Parathyroid adenoma (tissue), 2 donors: ENCODE data around the gene IL17RE.

Experiments
- H2AFZ ChIP-seq: fragments of 300-600 bp; sonication (generic); one replicate; pipeline ENCODE4 v1.7.0; 2017; ENCODE audit warnings: antibody characterized with exemption, mild to moderate bottlenecking
- H3K27ac ChIP-seq: fragments of 300-600 bp; sonication (generic); one replicate; pipeline ENCODE4 v1.7.0; 2017
- H3K27me3 ChIP-seq: fragments of 300-600 bp; sonication (generic); one replicate; pipeline ENCODE4 v1.7.0; 2017; ENCODE audit warnings: low read length; ENCODE audit not compliant: control insufficient read depth, insufficient read depth
- H3K36me3 ChIP-seq: fragments of 300-600 bp; sonication (generic); one replicate; pipeline ENCODE4 v1.7.0; 2017; ENCODE audit warnings: low read length; ENCODE audit not compliant: control insufficient read depth, insufficient read depth
- H3K4me1 ChIP-seq: fragments of 300-600 bp; sonication (generic); one replicate; pipeline ENCODE4 v1.7.0; 2017; ENCODE audit warnings: control low read depth
- H3K4me2 ChIP-seq: fragments of 300-600 bp; sonication (generic); one replicate; pipeline ENCODE4 v1.7.0; 2017; ENCODE audit warnings: low read length
- H3K4me3 ChIP-seq: fragments of 300-600 bp; sonication (generic); one replicate; pipeline ENCODE4 v1.7.0; 2017; ENCODE audit warnings: low read depth, low read length
- H3K79me2 ChIP-seq: fragments of 300-600 bp; sonication (generic); one replicate; pipeline ENCODE4 v1.7.0; 2017; ENCODE audit warnings: control low read depth
- H3K9ac ChIP-seq: fragments of 300-600 bp; sonication (generic); one replicate; pipeline ENCODE4 v1.7.0; 2017; ENCODE audit warnings: mild to moderate bottlenecking
- H3K9me3 ChIP-seq: fragments of 300-600 bp; sonication (generic); one replicate; pipeline ENCODE4 v1.7.0; 2017; ENCODE audit warnings: low read length; ENCODE audit not compliant: control insufficient read depth
- TF ChIP-seq, protein P1 (sequence below): fragments of 300-600 bp; sonication (generic); IDR thresholded peaks from one replicate; pipeline ENCODE4 v1.7.0; 2017; ENCODE audit warnings: antibody characterized with exemption, mild to moderate bottlenecking
- donor health status: primary hyperparathyroidism.

Gene IL17RE

GRCh38 chr3:9949626-9950025, 47.0 kb downstream of the IL17RE start:
- no peaks in the 10 kb centered on the region for H3K79me2 ChIP-seq
- no peaks in the 10 kb centered on the region for H3K27me3 ChIP-seq
- no peak overlapping the region for H3K9ac ChIP-seq
- TF ChIP-seq, protein P1, sequence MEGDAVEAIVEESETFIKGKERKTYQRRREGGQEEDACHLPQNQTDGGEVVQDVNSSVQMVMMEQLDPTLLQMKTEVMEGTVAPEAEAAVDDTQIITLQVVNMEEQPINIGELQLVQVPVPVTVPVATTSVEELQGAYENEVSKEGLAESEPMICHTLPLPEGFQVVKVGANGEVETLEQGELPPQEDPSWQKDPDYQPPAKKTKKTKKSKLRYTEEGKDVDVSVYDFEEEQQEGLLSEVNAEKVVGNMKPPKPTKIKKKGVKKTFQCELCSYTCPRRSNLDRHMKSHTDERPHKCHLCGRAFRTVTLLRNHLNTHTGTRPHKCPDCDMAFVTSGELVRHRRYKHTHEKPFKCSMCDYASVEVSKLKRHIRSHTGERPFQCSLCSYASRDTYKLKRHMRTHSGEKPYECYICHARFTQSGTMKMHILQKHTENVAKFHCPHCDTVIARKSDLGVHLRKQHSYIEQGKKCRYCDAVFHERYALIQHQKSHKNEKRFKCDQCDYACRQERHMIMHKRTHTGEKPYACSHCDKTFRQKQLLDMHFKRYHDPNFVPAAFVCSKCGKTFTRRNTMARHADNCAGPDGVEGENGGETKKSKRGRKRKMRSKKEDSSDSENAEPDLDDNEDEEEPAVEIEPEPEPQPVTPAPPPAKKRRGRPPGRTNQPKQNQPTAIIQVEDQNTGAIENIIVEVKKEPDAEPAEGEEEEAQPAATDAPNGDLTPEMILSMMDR = no peak
- peaks cover 9% of the 10 kb centered on the region for H3K4me1 ChIP-seq
- H2AFZ ChIP-seq = no peak overlapping the region
- H3K9me3 ChIP-seq = no peaks in the 10 kb centered on the region
- no peak overlapping the region for H3K4me3 ChIP-seq
- no peak overlapping the region for H3K4me2 ChIP-seq
- H3K36me3 ChIP-seq = no peaks in the 10 kb centered on the region
- H3K27ac ChIP-seq = no peak overlapping the region

- Histone ChIP-seq H3K4me1 (peaks cover 17% of the 10 kb centered on the region), H3K4me2 (peak overlapping the region; percentile 64), H3K27ac (no peak overlapping the region), H3K27me3 (no peaks in the 10 kb centered on the region), H2AFZ (peak overlapping the region; percentile 82), H3K36me3 (no peaks in the 10 kb centered on the region), H3K79me2 (no peaks in the 10 kb centered on the region), H3K4me3 (peak overlapping the region; percentile 59), H3K9ac (no peak overlapping the region), H3K9me3 (no peaks in the 10 kb centered on the region)
- TF ChIP-seq, protein P1 = no peak
These were observed 48.5 kb downstream of the IL17RE start for GRCh38 chr3:9951126-9951525.

- H3K27me3 ChIP-seq = no peaks in the 10 kb centered on the region
- H2AFZ ChIP-seq = peak overlapping the region; percentile 82
- H3K4me1 ChIP-seq = peaks cover 17% of the 10 kb centered on the region
- peak overlapping the region; percentile 64 for H3K4me2 ChIP-seq
- H3K79me2 ChIP-seq = no peaks in the 10 kb centered on the region
- TF ChIP-seq, protein P1 = no peak
- H3K4me3 ChIP-seq = peak overlapping the region; percentile 59
- no peak overlapping the region for H3K9ac ChIP-seq
- no peaks in the 10 kb centered on the region for H3K9me3 ChIP-seq
- H3K36me3 ChIP-seq = no peaks in the 10 kb centered on the region
- no peak overlapping the region for H3K27ac ChIP-seq
These were observed 48.9 kb downstream of the IL17RE start for GRCh38 chr3:9951598-9951961.

DNA sequence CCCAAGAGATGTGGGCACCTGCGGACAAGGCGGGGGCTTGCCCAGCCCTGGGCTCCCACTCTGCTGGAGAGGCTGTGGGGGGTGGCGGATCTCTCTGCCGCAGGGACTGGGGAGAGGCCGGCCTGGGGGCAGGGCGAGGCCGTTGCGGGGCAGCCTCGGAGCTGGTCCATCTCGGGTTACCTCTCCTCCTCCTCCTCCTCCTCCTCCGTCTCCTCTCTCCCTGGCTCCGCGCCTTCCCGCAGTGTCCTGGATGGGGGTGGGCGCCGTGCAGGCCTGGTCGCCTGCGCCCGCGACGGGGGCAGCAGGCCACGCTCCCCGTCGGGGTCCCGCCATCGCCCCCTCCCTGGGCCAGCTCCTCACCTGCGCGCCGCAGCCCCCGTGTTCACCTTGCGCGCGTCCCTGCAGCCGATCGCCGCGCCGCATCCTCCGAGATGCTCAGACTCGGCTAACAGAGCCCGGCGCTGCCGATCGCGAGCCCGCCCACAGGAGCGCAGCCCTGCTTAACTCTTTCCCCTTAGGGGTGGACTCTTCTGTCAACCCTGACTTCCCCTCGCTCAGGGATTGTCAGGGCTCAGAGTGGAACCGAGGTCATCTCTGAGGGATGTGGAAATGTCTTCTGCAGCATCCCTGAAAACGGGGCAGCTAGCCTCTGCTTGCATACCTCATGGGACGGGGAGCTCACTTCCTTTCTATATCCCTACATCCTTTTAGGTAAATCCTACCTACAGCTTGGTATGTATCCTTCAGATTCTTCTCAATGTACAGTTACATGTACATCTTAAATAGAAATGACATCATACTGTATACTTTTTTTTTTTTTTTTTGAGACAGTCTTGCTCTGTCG, 49.5 kb downstream of the IL17RE start, which contains the start of gene PRRT3:
TSS of gene PRRT3 (minus strand) at position 447 of the 844 bp plus-strand sequence. CDS start 2,293 bp downstream, outside the sequence.
- peak within 1 kb of the TSS; percentile 82 for H2AFZ ChIP-seq
- H3K27ac ChIP-seq = no peak within 1 kb of the TSS
- no peaks in the 10 kb centered on the region for H3K79me2 ChIP-seq
- no peaks in the 10 kb centered on the region for H3K27me3 ChIP-seq
- H3K9me3 ChIP-seq = no peaks in the 10 kb centered on the region
- peaks cover 17% of the 10 kb centered on the region for H3K4me1 ChIP-seq
- no peaks in the 10 kb centered on the region for H3K36me3 ChIP-seq
- H3K4me3 ChIP-seq = peak within 1 kb of the TSS; percentile 59
- TF ChIP-seq, protein P1 = no peak
- H3K4me2 ChIP-seq = peak within 1 kb of the TSS; percentile 64
- H3K9ac ChIP-seq = no peak within 1 kb of the TSS
